Smooth muscle cell (in vitro differentiated cells): ENCODE results near the gene PMPCA. TPM values are rescaled to one million over a fixed set of nuclear protein-coding genes. Genes with fewer than 3 reads are reported as not detected.

ENCODE experiments used
- DNase-seq: peaks from one replicate; lab custom pipeline; 2025; ENCODE audit not compliant: unreplicated experiment; lab: John Stamatoyannopoulos, UW
- H2AFZ ChIP-seq: fragments of 200-600 bp; sonication (generic); 2 replicates; pipeline ENCODE4 v1.6.0; 2016; ENCODE audit warnings: antibody characterized with exemption, low read depth, mild to moderate bottlenecking
- H3F3A ChIP-seq: fragments of 200-600 bp; sonication (generic); 2 replicates; pipeline ENCODE4 v1.6.0; 2017; ENCODE audit warnings: antibody characterized with exemption, low read depth
- H3K27ac ChIP-seq: fragments of 200-600 bp; sonication (generic); 2 replicates; pipeline ENCODE4 v1.5.1; 2016; ENCODE audit warnings: low read depth, mild to moderate bottlenecking
- H3K27me3 ChIP-seq: fragments of 200-600 bp; sonication (generic); 2 replicates; pipeline ENCODE4 v1.6.1; 2016; ENCODE audit warnings: low read depth, mild to moderate bottlenecking
- H3K36me3 ChIP-seq: fragments of 200-600 bp; sonication (generic); 2 replicates; pipeline ENCODE4 v1.5.1; 2016; ENCODE audit warnings: low read depth
- H3K4me1 ChIP-seq: fragments of 200-600 bp; sonication (generic); 2 replicates; pipeline ENCODE4 v1.5.1; 2016; ENCODE audit warnings: low read depth
- H3K4me2 ChIP-seq: fragments of 200-600 bp; sonication (generic); 2 replicates; pipeline ENCODE4 v1.6.0; 2016; ENCODE audit warnings: mild to moderate bottlenecking
- H3K4me3 ChIP-seq: fragments of 200-600 bp; sonication (generic); 2 replicates; pipeline ENCODE4 v1.5.1; 2016; ENCODE audit warnings: mild to moderate bottlenecking
- H3K79me2 ChIP-seq: fragments of 200-600 bp; sonication (generic); 2 replicates; pipeline ENCODE4 v1.6.0; 2016; ENCODE audit warnings: low read depth, mild to moderate bottlenecking
- H3K9ac ChIP-seq: fragments of 200-600 bp; sonication (generic); 2 replicates; pipeline ENCODE4 v1.6.0; 2016; ENCODE audit warnings: low read depth
- H3K9me3 ChIP-seq: fragments of 200-600 bp; sonication (generic); replicated peaks from 2 replicates; pipeline ENCODE4 v1.5.1; 2016; ENCODE audit warnings: low read depth
- H4K20me1 ChIP-seq: fragments of 200-600 bp; sonication (generic); 2 replicates; pipeline ENCODE4 v1.6.0; 2016; ENCODE audit warnings: low read depth
- WGBS: methylation state at CpG from one replicate; pipeline ENCODE4 v1.1.7; 2016; ENCODE audit warnings: low lambda C conversion rate; 5-methylcytosine and 5-hydroxymethylcytosine counted together
- polyA plus RNA-seq: library from polyadenylated mRNA; unstranded; fragments of >200 nt; fragmentation: Nextera tagmentation; extraction: Ambion mirVana; gene quantifications from 2 replicates; pipeline ENCODE4 v1.2.1, GENCODE V29; 2016
- total RNA-seq: library from RNA; depleted of rRNA; stranded (reverse); fragments of >200 nt; gene quantifications from 2 replicates; pipeline ENCODE4 v1.2.3, GENCODE V29; 2014
- TF ChIP-seq, protein P1 (sequence below): fragments of 200-600 bp; sonication (generic); IDR thresholded peaks from 2 replicates; pipeline ENCODE4 v1.5.1; 2017; ENCODE audit warnings: borderline replicate concordance, mild to moderate bottlenecking, antibody characterized with exemption; ENCODE audit not compliant: insufficient read depth, poor library complexity, severe bottlenecking

The PMPCA gene
- total and polyA plus RNA-seq, 2 experiments from 2014 or later: 39.8 to 73.0 TPM

DNA sequence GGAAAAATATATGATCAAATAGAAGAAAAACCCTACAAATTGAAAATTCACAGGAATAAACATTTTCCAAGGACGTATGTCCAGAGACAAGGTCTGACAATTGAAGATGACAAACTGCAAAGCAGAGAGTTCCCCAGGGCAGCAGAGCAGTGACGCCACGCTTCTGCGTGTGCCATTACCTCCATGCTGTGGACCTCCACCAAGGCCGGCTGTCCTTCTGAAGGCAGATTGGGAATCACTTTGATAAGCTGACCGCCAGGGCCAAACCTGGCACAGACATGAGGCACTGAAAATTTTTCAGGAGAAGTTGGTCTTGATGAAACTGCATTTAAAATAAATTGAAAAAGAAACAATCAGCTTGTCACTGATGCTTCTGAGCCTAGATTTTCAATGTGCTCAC, 53.8 kb downstream of the PMPCA start:
- Histone ChIP-seq H4K20me1 (peaks cover 98% of the 10 kb centered on the region), H3K27me3 (no peaks in the 10 kb centered on the region), H3K9ac (no peak overlapping the region), H3F3A (no peaks in the 10 kb centered on the region), H3K4me1 (no peaks in the 10 kb centered on the region), H3K79me2 (peaks cover 46% of the 10 kb centered on the region), H3K9me3 (no peaks in the 10 kb centered on the region), H3K4me2 (no peak overlapping the region), H3K36me3 (peaks cover 24% of the 10 kb centered on the region), H3K27ac (no peak overlapping the region), H2AFZ (no peak overlapping the region), H3K4me3 (no peak overlapping the region)
- TF ChIP-seq, protein P1, sequence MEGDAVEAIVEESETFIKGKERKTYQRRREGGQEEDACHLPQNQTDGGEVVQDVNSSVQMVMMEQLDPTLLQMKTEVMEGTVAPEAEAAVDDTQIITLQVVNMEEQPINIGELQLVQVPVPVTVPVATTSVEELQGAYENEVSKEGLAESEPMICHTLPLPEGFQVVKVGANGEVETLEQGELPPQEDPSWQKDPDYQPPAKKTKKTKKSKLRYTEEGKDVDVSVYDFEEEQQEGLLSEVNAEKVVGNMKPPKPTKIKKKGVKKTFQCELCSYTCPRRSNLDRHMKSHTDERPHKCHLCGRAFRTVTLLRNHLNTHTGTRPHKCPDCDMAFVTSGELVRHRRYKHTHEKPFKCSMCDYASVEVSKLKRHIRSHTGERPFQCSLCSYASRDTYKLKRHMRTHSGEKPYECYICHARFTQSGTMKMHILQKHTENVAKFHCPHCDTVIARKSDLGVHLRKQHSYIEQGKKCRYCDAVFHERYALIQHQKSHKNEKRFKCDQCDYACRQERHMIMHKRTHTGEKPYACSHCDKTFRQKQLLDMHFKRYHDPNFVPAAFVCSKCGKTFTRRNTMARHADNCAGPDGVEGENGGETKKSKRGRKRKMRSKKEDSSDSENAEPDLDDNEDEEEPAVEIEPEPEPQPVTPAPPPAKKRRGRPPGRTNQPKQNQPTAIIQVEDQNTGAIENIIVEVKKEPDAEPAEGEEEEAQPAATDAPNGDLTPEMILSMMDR: no peak
- WGBS: 98% methylated on average over 6 of the region's 6 CpGs
- no peak for DNase-seq

DNA sequence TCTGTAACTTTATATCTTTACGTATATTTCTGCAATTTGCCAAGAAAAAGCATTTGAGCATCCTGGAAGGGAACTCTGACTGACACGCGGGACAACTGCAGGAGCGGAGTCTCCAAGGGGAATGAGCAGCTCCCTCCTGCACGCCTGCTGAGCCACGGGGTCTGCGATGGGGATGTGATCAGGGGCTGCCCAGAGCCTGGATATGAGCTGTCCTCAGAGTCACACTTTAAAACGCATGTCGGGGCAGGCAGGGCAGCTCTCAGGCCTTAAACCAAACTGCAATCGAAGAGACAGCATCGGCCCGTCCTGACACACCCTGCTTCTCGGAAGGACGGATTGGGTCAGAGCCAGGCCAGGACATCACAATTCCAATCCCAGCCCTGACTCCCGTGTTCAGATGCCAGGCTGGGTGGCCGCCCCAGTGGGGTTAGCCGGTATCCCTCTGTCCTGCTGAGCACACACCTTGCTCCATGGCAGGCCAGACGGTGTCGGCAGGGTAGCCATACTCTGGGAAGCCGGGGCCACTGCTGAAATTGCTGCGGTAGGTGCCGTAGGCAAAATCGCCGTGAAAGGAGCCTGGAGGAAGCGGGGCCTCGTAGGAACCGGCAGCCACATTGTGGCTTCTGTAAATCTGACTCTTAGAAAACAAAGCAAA, 55.2 kb downstream of the PMPCA start:
- H3K36me3 ChIP-seq: peaks cover 24% of the 10 kb centered on the region
- H3K9ac ChIP-seq: no peak overlapping the region
- H3K27me3 ChIP-seq: no peaks in the 10 kb centered on the region
- H3K4me3 ChIP-seq: no peak overlapping the region
- no peaks in the 10 kb centered on the region for H3K4me1 ChIP-seq
- H3K4me2 ChIP-seq: no peak overlapping the region
- no peak overlapping the region for H2AFZ ChIP-seq
- H3K9me3 ChIP-seq: no peaks in the 10 kb centered on the region
- DNase-seq: no peak
- peaks cover 57% of the 10 kb centered on the region for H3K79me2 ChIP-seq
- H3K27ac ChIP-seq: no peak overlapping the region
- TF ChIP-seq, protein P1: no peak
- H3F3A ChIP-seq: no peaks in the 10 kb centered on the region
- H4K20me1 ChIP-seq: peaks cover 99% of the 10 kb centered on the region
- WGBS: 98% methylated on average over 27 of the region's 27 CpGs

GRCh38 chr9:136466155-136466541, 55.7 kb downstream of the PMPCA start:
- Histone ChIP-seq H3K36me3 (peaks cover 24% of the 10 kb centered on the region), H3K4me1 (no peaks in the 10 kb centered on the region), H3K27ac (no peak overlapping the region), H3K9ac (no peak overlapping the region), H4K20me1 (peaks cover 99% of the 10 kb centered on the region), H3F3A (no peaks in the 10 kb centered on the region), H3K27me3 (no peaks in the 10 kb centered on the region), H2AFZ (no peak overlapping the region), H3K4me2 (no peak overlapping the region), H3K9me3 (no peaks in the 10 kb centered on the region), H3K79me2 (peaks cover 60% of the 10 kb centered on the region), H3K4me3 (no peak overlapping the region)
- TF ChIP-seq, protein P1: no peak
- over 99% methylated on average over 30 of the region's 30 CpGs for WGBS
- DNase-seq: no peak

DNA sequence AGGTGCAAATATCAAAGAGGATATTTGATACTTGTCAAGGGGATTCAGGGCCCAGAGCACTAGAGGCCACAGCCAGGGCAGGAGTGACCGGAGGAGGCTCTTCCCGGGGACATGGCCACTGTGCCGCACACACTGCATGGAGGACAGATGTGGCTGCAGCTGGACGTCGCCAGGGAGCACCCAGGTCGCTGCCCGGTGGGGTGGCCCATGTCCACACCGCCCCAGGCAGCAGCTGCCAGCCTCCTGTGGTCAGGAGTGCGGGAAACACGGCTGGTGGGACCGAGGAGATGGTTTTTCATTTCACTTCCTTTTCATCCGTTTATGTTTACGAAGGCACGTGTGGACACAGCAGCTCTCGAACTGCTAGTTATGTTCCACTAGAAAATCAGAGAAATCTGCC, 57.3 kb downstream of the PMPCA start:
- DNase-seq: no peak
- H3K4me3 ChIP-seq: no peak overlapping the region
- H3K27ac ChIP-seq: no peak overlapping the region
- H3K27me3 ChIP-seq: no peaks in the 10 kb centered on the region
- no peaks in the 10 kb centered on the region for H3F3A ChIP-seq
- no peaks in the 10 kb centered on the region for H3K4me1 ChIP-seq
- no peak overlapping the region for H2AFZ ChIP-seq
- no peaks in the 10 kb centered on the region for H3K9me3 ChIP-seq
- TF ChIP-seq, protein P1: no peak
- H4K20me1 ChIP-seq: peaks cover 99% of the 10 kb centered on the region
- peaks cover 24% of the 10 kb centered on the region for H3K36me3 ChIP-seq
- peaks cover 76% of the 10 kb centered on the region for H3K79me2 ChIP-seq
- no peak overlapping the region for H3K9ac ChIP-seq
- WGBS: 98% methylated on average over 15 of the region's 15 CpGs
- no peak overlapping the region for H3K4me2 ChIP-seq
